Pons (tissue), 1 donor: ENCODE measurements around the gene FRMPD4.
A peak's percentile ranks its signal among the peaks of the same experiment; 100 is the strongest.

ENCODE experiments used
- DNase-seq: peaks from one replicate; pipeline ENCODE4 v3.0.0-alpha.2; 2016; ENCODE audit warnings: low spot score

FRMPD4 gene

DNA sequence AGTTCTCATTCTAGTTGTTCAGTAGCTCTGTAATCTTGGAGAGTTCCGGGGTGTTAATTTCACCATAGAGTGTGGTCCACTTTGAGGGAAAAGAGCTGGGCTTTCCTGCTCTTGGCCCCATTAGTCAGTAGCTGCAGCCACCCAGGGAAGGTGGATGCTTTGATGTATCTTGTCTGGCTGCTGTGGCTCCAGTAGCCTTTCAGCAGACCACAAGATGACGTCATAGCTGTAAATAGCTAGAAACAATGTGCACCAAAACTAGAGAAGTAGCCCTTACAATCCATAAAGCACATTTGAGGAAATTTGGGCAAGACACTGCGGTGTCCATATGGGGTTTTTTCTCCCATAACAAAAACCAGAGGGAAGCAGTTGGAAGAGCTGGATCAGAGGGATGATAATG, 620.0 kb downstream of the FRMPD4 start:
- DNase-seq, result no peak

DNA sequence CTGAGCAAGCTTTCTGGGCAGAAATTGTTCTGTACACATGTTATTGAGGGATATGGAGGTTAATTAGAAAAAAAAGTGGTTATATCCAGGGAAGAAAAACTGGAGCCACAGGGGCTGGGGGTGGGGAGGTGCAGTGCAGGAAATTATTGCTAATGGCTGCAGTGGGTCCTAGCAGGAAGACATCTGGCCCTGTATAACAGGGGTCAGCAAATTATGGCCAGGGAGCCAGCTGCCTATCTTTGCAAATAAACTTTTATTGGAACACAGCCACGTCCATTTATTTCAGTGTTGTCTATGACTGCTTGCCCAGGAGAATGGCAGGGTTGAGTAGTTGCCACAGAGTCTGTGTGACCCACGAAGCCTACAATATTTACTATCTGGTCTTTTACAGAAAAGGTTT, 629.6 kb downstream of the FRMPD4 start:
- no peak for DNase-seq

DNA sequence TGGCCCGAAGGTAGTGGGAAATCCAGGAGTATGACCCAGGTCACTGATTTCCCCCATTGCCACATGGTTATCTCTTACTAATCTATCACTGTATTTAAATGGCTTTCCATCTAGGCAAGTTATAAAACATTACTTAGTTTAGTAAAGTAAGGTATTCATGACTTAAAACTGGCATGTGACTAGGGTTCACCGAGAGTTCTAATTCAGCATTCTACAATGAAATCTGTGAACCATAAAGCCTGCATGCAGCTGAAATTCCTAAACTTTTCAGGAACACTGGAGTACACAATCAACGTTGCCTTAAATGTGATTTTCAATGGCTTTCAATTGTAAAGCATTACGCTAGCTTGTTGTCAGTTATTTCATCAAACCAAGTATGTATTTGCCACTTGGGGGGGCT, 630.2 kb downstream of the FRMPD4 start:
- no peak for DNase-seq

DNA sequence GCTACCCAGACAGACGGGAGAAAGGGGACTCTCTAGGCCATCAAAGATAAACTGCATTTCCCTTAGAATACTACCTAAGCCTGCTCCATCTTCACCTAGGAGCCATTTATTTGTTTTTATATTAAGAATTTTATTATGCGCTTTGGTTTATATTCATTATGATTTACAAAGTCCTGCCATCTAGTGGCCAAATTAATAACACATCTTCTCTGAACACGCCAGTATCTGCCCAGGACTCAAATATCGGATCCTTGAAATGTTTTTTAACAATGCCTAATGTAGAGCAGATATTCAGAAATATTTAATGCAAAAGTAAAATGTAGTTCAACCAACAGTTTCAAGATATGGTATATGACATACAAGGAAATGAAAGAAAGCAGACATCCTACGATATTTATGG, 632.2 kb downstream of the FRMPD4 start:
- peak; percentile 22 for DNase-seq

DNA sequence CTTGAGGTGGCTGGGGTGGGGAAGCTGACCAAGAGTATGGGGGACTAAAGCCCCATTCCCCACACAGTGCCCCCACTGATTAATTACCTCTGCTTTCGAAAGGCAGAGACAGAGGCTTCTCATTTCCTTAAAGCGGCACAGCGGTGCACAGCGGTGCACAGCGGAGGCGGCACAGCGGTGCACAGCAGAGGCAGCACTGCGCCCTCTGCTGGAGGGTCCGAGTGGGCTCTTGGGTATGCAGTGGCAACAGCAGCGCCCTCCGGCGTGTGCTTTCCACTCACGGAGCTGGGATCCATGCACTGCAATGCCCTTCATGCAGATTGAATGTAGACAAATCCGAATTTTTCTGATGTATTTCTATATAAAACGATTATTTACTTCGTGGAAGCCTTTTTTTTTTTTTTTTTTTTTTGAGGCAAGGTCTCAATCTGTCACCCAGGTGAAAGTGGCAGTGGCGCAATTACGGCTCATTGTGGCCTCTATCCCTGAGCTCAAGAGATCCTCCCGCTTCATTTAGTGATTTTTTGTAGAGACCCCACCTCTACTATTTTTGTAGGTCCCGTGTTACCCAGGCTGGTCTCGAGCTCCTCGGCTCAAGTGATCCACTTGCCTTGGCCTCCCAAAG, 633.3 kb downstream of the FRMPD4 start:
- peak; percentile 4 for DNase-seq
